NCI-H1436 (cell line): ENCODE data around the gene NECAB2.

Experiments used
- DNase-seq: peaks from one replicate; lab custom pipeline; 2025; lab: John Stamatoyannopoulos, UW

NECAB2 gene

GRCh38 chr16:83952940-83953795 lies 14.9 kb upstream of the NECAB2 start, which contains the start of gene OSGIN1:
OSGIN1 (plus strand) TSS chr16:83953240; CDS start chr16:83957672, 4,432 bp downstream.
- peak; percentile 80 for DNase-seq

GRCh38 chr16:83953796-83954576 lies 14.1 kb upstream of the NECAB2 start:
- DNase-seq = peak; percentile 25

- no peak for DNase-seq
Observed at GRCh38 chr16:83954577-83955016, 13.4 kb upstream of the NECAB2 start.

DNA sequence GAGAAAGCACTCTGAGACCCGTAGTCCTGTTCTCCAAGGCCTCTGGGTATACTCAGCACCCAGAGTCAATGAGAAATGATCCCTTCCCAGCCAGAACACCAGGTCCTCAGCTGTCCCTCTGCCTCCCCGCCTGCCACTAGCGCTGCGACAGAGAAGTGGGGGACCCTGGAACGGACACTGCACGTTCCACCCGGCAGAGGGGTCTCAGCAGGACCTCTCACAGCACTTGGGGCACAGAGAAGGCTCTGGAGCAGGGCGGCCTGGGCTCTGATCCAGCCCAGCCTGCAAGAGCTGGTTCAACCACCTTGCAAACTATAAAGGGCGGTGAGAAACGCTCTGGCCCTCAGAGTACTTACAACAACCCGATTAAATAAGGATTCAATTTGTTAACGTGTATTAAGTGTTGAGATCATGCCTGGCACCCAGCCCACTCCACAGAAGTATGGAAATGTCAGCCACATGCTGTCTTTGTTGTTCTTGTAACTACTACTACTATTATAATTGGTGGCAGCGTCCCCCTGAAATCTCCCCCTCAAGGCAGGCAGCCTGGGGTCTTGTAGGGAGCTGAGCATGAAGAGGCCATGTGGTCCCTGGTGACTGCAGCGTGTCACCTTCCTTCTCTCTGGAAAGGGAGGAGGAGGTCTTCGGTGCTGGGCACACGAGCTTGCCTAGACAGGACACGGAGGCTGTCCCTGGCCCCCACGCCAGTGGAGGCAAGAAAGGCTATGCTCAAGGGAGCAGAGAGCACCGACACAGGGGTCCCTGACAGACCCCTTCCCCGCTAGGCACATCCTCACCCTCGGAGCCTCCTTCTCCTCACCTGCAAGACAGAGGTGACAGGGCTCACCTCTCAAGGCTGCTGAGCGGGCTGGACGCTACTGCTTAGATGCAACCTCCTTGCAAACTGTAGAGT lies 12.6 kb upstream of the NECAB2 start:
- no peak for DNase-seq

DNA sequence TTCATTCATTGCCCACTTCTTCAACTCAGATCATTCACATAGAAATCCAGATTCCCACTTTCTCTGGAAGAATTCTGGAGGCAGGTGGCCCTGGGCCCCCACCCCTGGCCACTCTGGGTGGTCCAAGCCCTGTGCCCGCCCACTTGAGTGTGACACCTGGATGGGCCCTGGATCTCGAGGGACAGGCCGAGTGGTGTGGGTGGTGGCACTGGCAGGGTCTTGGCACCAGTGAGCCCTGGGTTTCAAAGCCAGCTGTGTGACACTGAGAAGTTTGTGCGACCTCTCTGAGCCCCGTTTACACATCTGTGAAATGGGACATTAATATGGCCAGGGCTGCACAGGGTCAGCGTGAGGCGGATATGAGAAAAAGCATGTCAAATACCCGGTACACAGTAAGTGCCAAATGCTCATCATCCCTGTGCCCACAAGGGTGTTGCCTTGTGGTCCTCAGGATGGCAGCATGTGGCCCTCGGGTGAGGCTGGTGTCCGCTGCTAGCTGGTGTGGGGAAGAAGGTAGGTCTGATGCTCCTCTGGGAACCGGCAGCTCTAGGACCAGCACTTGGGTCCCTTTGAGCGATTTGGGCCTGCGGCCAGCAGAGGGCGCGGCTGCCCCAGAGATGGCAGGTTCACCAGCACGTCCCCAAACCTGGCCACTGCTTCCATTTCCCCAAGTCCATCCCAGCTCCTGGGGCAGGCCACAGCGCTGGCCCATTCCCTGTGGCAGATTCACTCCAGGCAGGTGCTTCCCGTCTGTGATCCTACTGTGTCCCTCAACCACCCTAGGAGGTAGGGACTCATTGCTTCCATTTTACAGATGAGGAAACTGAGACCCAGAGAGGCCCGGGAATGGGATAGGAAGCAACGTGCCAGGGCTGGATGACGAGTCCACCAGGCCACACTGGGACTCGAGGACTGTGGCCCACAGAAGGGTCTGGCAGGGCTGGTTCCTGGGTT lies 11.4 kb upstream of the NECAB2 start:
- peak; percentile 65 for DNase-seq

DNA sequence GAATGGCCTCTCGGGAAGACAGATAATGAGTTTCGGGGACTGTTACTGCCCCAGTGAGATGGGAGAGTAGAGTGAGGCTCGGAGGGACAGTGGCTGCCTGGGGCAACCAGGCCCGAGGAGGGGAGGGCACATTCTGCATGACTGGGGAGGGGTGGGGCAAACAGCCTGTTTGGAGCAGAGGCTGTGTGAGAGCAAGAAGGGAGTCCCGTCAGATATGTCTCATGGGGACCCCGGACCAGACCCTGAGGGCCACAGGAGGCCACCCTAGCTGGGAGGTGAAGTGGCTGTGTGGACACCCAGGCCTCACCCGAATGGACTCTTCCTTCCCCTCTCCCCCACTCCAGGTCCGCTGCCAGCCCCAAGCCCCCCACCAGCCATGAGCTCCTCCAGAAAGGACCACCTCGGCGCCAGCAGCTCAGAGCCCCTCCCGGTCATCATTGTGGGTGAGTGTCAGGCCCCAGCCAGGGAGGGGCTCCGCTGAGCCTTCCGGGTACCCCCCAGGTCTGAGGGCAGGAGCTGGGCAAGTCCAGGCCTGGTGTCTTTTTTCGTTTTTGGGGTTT lies 10.7 kb upstream of the NECAB2 start:
- no peak for DNase-seq

DNA sequence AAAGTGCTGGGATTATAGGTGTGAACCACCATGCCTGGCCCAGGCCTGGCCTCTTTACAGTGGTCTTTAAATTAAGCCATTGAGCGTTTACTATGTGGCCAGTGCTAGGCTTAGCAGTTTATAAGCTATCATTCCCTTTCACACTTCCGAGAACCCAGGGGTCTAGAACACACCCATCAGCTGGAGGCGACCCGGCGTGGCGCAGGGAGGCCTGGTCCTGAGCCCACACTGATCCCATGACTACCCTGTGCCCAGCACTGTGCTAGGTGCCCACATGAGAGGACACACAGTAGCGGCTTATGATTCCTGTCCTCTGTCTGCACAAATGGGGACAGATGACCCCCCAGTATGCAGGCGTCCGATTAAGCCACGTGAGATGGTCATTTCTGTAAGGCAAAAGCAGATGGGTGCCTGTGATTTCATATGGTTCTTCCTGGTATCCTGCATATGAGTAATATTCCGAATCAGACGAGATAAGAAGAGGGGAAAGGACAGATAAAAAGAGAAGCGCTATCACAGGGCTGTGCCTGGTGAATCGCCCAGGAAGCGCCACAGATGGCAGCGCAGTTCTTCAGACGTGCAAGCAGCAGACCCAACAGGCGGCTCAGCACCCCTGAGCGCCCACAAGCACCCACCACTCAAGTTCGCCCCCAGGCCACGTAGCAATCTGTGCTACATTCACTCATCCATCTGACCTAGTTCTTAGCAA lies 9.8 kb upstream of the NECAB2 start:
- DNase-seq = no peak

- DNase-seq = no peak
Observed at GRCh38 chr16:83958846-83959565, 9.0 kb upstream of the NECAB2 start.

DNA sequence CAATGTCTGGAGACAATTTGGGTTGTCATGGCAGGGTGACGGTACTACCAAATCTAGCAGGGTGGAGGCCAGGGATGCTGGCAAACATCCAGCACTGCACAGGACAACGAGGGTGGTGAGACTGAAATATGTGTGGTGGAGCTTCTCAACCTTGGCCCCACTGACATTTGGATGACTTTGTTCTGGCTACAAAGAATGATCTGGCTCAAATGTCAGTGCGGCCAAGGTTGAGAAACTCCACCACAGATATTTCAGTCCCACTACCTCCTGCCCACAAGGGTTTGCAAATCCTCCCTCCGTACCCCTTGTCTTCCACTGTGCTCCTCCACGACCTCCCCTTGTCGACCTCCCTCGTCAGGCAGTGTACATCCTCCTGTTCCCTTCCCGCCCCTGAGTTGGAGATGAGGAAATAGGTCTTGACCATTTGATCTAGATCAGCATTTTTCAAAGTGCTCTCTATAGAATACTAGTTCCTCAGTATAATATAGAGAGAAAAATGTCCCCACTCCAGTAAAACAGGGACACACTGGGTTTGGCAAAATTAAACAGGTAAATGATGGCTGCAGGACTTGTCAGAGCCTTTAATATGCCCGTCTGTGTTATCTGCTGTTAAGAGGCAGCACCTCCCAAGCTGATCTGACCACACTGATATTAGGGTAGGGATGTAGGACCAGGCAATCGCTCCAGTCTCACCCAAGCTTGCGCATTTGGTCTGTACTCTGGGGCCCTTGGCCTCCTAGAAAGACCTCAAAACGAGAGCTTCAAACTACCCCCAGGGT lies 8.2 kb upstream of the NECAB2 start:
- no peak for DNase-seq

- DNase-seq = no peak
Observed at GRCh38 chr16:83960521-83961249, 7.4 kb upstream of the NECAB2 start.

DNA sequence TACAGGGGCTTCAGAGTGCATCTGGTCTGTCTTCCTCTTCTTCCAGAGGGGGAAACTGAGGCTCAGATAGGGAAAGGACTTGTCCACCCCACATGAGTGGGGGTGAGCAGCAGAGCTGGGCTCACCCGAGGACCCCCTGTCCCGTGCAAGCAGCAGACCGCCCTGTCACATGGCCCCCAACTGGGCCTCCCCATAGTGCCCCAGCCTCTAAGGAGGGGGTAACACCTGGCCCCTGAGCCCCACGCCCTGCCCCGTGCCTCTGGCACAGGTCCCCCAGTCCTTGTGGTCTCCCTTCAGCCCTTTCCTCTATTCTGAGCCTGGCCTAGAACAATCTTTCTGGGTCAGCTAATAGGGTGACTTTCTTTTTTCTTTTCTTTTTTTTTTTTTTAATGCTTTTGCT lies 6.5 kb upstream of the NECAB2 start:
- DNase-seq = no peak

GRCh38 chr16:83963277-83964119 lies 4.5 kb upstream of the NECAB2 start:
- no peak for DNase-seq

DNA sequence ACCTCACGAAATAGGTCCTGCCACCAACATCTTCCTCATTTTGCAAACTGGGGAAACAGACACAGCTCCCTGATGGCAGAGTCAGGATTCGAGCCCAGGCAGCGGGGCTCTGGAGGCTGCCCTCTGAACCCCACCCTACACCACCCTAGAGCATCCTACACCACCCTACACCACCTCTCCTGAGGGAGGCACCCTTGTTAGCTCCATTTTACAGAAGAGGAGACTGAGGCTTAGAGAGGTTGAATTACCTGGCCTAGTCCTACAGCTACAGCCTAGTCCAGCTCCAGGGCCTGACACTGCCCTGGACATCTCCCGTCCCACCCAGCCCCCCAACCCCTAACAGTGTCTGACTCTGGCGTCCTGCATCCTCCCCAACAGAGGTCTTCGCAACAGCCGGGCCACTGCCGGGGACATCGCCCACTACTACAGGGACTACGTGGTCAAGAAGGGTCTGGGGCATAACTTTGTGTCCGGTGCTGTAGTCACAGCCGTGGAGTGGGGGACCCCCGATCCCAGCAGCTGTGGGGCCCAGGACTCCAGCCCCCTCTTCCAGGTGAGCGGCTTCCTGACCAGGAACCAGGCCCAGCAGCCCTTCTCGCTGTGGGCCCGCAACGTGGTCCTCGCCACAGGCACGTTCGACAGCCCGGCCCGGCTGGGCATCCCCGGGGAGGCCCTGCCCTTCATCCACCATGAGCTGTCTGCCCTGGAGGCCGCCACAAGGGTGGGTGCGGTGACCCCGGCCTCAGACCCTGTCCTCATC lies 3.2 kb upstream of the NECAB2 start:
- DNase-seq = no peak

DNA sequence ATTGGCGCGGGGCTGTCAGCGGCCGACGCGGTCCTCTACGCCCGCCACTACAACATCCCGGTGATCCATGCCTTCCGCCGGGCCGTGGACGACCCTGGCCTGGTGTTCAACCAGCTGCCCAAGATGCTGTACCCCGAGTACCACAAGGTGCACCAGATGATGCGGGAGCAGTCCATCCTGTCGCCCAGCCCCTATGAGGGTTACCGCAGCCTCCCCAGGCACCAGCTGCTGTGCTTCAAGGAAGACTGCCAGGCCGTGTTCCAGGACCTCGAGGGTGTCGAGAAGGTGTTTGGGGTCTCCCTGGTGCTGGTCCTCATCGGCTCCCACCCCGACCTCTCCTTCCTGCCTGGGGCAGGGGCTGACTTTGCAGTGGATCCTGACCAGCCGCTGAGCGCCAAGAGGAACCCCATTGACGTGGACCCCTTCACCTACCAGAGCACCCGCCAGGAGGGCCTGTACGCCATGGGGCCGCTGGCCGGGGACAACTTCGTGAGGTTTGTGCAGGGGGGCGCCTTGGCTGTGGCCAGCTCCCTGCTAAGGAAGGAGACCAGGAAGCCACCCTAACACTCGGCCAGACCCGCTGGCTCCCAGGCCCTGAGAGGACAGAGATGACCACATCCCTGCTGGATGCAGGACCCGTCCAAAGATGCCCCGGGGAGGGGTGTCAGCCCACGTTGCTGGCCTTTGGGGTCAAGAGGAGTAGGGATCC lies 2.4 kb upstream of the NECAB2 start:
- no peak for DNase-seq

- no peak for DNase-seq
Observed at GRCh38 chr16:83966153-83966696, 1.8 kb upstream of the NECAB2 start.
